Panc1 (cell line): ENCODE results near the gene TBCD. TPM values are rescaled to one million over a fixed set of nuclear protein-coding genes. Genes with fewer than 3 reads are reported as not detected.

Experiments
- ATAC-seq: fragments of 200-7000 bp; cut with Tn5 transposase; 2 replicates; pipeline ENCODE4 v1.9.1; 2020; ENCODE audit warnings: mild to moderate bottlenecking, moderate library complexity
- BruUV-seq: library from RNA; stranded (reverse); fragments of 400-500 nt; replicated peaks from 2 replicates; lab custom pipeline; 2021; lab: Mats Ljungman, UMichigan
- CTCF ChIA-PET: fragments of 300-600 bp; sonication (Branson Sonifier 250); formaldehyde crosslinking; loops from one replicate; lab custom pipeline; 2022; ENCODE audit warnings: antibody characterized with exemption; lab: Charles Lee
- POLR2A ChIA-PET: fragments of 300-600 bp; sonication (Branson Sonifier 250); formaldehyde crosslinking; loops from one replicate; lab custom pipeline; 2022; ENCODE audit warnings: antibody characterized with exemption; lab: Charles Lee
- DNase-seq: peaks from one replicate; pipeline ENCODE4 v3.0.0-alpha.2; 2010; ENCODE audit warnings: low read depth, low spot score
- H3K27ac ChIP-seq: 2 replicates; pipeline ENCODE4 v1.5.1; 2011; ENCODE audit warnings: mild to moderate bottlenecking, low read length, inconsistent platforms
- H3K27me3 ChIP-seq: fragments of 200-500 bp; sonication (Bioruptor generic); 2 replicates; pipeline ENCODE4 v1.6.0; 2014; ENCODE audit warnings: low read length, inconsistent platforms; ENCODE audit not compliant: control insufficient read depth, insufficient read depth
- H3K36me3 ChIP-seq: fragments of 200-500 bp; sonication (Bioruptor generic); 2 replicates; pipeline ENCODE4 v1.5.1; 2014; ENCODE audit warnings: inconsistent platforms, mild to moderate bottlenecking, low read length, moderate library complexity; ENCODE audit not compliant: control insufficient read depth, insufficient read depth
- H3K4me1 ChIP-seq: 2 replicates; pipeline ENCODE4 v1.5.1; 2011; ENCODE audit warnings: inconsistent platforms, mild to moderate bottlenecking, low read length, moderate library complexity; ENCODE audit not compliant: control insufficient read depth, insufficient read depth
- H3K4me3 ChIP-seq, 2 experiments: 2 replicates each; pipeline ENCODE4 v1.5.1; 2011 to 2012; ENCODE audit warnings: low read depth in 2 of 2, low read length in 2 of 2, mild to moderate bottlenecking in 2 of 2, inconsistent platforms in 1 of 2, moderate library complexity in 1 of 2
- H3K9me3 ChIP-seq: fragments of 200-500 bp; sonication (Bioruptor generic); 2 replicates; pipeline ENCODE4 v1.5.1; 2014; ENCODE audit warnings: low read depth, mild to moderate bottlenecking, inconsistent platforms, low read length, moderate library complexity; ENCODE audit not compliant: control insufficient read depth, insufficient read depth
- CTCF ChIP-seq: fragments of 450-650 bp; IDR thresholded peaks from 2 replicates; pipeline ENCODE4 v1.5.1; 2017; ENCODE audit warnings: mild to moderate bottlenecking
- POLR2AphosphoS5 ChIP-seq: IDR thresholded peaks from 2 replicates; pipeline ENCODE4 v1.6.1; 2012; ENCODE audit warnings: mild to moderate bottlenecking, low read depth, low read length, moderate library complexity
- REST ChIP-seq, 2 experiments: IDR thresholded peaks; 2 replicates each; pipeline ENCODE4 v1.6.1; 2011 to 2012; ENCODE audit warnings: low read depth in 2 of 2, control low read depth in 1 of 2, low read length in 1 of 2, mild to moderate bottlenecking in 1 of 2, moderate library complexity in 1 of 2; ENCODE audit not compliant: insufficient read depth in 1 of 2
- SIN3A ChIP-seq: IDR thresholded peaks from 2 replicates; pipeline ENCODE4 v1.6.1; 2012; ENCODE audit warnings: low read depth, mild to moderate bottlenecking, low read length, moderate library complexity, borderline replicate concordance; ENCODE audit not compliant: insufficient read depth
- TCF7L2 ChIP-seq: IDR thresholded peaks from 2 replicates; pipeline ENCODE4 v1.6.1; 2011; ENCODE audit warnings: mild to moderate bottlenecking, low read depth, low read length, inconsistent platforms
- in situ Hi-C: cut with HindIII; loops from 2 replicates; pipeline ENCODE4 v1.10.0; 2016; ENCODE audit warnings: low sequenced_read_pairs, low pct_unique_long_range_greater_than_20kb
- intact Hi-C: fragments of 100-400 bp; cut with micrococcal nuclease; formaldehyde crosslinking; loops from one replicate; pipeline ENCODE4 v1.10.0; 2022; ENCODE audit not compliant: unreplicated experiment
- total RNA-seq: library from RNA; stranded (reverse); gene quantifications from one replicate; pipeline ENCODE4 v1.2.1, GENCODE V29; 2021; ENCODE audit not compliant: unreplicated experiment

Gene TBCD
- total RNA-seq, 1 experiment from 2014 or later: 186 TPM

DNA sequence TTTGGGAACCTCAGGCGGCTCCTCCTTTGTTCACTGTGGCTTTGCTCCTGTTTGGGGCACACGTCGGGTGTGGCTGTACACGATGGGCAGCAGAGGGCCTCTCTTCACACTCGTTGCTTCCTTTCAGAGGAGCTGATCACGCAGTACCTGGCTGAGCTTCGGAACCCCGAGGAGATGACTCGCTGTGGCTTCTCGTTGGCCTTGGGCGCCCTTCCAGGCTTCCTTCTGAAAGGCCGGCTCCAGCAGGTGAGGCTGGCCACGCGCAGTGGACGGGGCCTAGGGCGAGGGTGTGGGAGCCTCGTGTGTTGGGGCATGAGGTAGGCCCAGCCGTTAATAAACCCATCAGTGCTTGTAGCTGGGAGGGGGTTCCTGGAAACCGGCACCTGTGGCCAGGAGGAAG, 172.9 kb downstream of the TBCD start:
- POLR2A ChIA-PET: no interaction called here
- peak; percentile 25; the same call in 1 of the 2 replicates for ATAC-seq

GRCh38 chr17:82925336-82925735, 173.5 kb downstream of the TBCD start:
- TF ChIP-seq SIN3A (no peak), CTCF (no peak), TCF7L2 (no peak), REST (IDR thresholded peaks at IDR 0.05; ENCODE audit: insufficient read depth in 1 of 2, low read depth in 2 of 2, low read length in 1 of 2) (no peak), POLR2AphosphoS5 (no peak)
- no peaks in the 10 kb centered on the region for H3K9me3 ChIP-seq
- intact Hi-C loops (no loop called here), in situ Hi-C loops (no loop called here)
- ChIA-PET CTCF (no interaction called here), POLR2A (no interaction called here)
- no peaks in the 10 kb centered on the region for H3K4me1 ChIP-seq
- no peak overlapping the region for H3K27ac ChIP-seq
- no peak overlapping the region for H3K4me3 ChIP-seq
- BruUV-seq: no TSS peak
- ATAC-seq: no peak
- H3K27me3 ChIP-seq: no peaks in the 10 kb centered on the region
- H3K36me3 ChIP-seq: peaks cover 8% of the 10 kb centered on the region
- DNase-seq: no peak

More for the DNA sequence above, 172.9 kb downstream of the TBCD start:
- in situ Hi-C loops: no loop called here
- Histone ChIP-seq H3K4me1 (no peaks in the 10 kb centered on the region), H3K9me3 (no peaks in the 10 kb centered on the region), H3K4me3 (no peak overlapping the region), H3K36me3 (peaks cover 8% of the 10 kb centered on the region), H3K27me3 (no peaks in the 10 kb centered on the region), H3K27ac (no peak overlapping the region)
- no peak for TF ChIP-seq CTCF
- no TSS peak for BruUV-seq
- intact Hi-C loops: no loop called here
- CTCF ChIA-PET: no interaction called here
- no peak for DNase-seq
